ENCODE measurements around the gene IL1RL1.

DNA sequence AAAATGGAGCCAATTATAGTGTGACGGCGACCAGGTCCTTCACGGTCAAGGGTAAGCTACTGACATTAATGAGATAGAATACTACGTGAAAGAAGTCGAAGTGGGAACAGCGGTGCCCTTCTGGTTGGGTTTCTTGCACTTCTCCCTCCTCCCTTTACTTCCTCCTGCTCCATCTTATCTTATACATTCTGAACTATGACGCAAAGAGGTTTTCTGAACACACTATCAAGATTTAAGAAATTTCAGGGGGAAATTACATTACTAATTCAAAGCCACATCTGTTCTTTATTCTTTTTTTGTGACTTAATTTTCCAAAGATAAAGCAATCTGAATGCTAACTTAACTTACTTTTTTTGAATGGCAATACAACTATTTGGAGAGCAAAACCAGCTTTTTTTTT lies 29.4 kb downstream of the IL1RL1 start:
- no peak for TF ChIP-seq ZNF184 (tag by site-specific recombination; IDR thresholded peaks at IDR 0.05)
- no peak for TF ChIP-seq CTCF (tag by site-specific recombination; IDR thresholded peaks at IDR 0.05)
- TF ChIP-seq, protein P1, sequence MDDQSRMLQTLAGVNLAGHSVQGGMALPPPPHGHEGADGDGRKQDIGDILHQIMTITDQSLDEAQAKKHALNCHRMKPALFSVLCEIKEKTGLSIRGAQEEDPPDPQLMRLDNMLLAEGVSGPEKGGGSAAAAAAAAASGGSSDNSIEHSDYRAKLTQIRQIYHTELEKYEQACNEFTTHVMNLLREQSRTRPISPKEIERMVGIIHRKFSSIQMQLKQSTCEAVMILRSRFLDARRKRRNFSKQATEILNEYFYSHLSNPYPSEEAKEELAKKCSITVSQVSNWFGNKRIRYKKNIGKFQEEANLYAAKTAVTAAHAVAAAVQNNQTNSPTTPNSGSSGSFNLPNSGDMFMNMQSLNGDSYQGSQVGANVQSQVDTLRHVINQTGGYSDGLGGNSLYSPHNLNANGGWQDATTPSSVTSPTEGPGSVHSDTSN (CRISPR knock-in tag; IDR thresholded peaks at IDR 0.05) = no peak
- TF ChIP-seq ZNF433 (tag by site-specific recombination; IDR thresholded peaks at IDR 0.05; ENCODE audit: low read depth) = no peak
- TF ChIP-seq BCL11B (tag by site-specific recombination; IDR thresholded peaks at IDR 0.05; ENCODE audit: low read depth) = no peak
- no peak for TF ChIP-seq ZNF133 (tag by site-specific recombination; IDR thresholded peaks at IDR 0.05)
- TF ChIP-seq, protein P2, sequence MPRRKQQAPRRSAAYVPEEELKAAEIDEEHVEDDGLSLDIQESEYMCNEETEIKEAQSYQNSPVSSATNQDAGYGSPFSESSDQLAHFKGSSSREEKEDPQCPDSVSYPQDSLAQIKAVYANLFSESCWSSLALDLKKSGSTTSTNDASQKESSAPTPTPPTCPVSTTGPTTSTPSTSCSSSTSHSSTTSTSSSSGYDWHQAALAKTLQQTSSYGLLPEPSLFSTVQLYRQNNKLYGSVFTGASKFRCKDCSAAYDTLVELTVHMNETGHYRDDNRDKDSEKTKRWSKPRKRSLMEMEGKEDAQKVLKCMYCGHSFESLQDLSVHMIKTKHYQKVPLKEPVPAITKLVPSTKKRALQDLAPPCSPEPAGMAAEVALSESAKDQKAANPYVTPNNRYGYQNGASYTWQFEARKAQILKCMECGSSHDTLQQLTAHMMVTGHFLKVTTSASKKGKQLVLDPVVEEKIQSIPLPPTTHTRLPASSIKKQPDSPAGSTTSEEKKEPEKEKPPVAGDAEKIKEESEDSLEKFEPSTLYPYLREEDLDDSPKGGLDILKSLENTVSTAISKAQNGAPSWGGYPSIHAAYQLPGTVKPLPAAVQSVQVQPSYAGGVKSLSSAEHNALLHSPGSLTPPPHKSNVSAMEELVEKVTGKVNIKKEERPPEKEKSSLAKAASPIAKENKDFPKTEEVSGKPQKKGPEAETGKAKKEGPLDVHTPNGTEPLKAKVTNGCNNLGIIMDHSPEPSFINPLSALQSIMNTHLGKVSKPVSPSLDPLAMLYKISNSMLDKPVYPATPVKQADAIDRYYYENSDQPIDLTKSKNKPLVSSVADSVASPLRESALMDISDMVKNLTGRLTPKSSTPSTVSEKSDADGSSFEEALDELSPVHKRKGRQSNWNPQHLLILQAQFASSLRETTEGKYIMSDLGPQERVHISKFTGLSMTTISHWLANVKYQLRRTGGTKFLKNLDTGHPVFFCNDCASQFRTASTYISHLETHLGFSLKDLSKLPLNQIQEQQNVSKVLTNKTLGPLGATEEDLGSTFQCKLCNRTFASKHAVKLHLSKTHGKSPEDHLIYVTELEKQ (tag by site-specific recombination; IDR thresholded peaks at IDR 0.05; ENCODE audit: borderline replicate concordance) = no peak
- TF ChIP-seq ZNF660 (tag by site-specific recombination; IDR thresholded peaks at IDR 0.05) = no peak
- TF ChIP-seq, protein P3, sequence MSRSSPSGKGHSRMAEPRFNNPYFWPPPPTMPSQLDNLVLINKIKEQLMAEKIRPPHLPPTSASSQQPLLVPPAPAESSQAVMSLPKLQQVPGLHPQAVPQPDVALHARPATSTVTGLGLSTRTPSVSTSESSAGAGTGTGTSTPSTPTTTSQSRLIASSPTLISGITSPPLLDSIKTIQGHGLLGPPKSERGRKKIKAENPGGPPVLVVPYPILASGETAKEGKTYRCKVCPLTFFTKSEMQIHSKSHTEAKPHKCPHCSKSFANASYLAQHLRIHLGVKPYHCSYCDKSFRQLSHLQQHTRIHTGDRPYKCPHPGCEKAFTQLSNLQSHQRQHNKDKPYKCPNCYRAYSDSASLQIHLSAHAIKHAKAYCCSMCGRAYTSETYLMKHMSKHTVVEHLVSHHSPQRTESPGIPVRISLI (tag by site-specific recombination; IDR thresholded peaks at IDR 0.05) = no peak
- TF ChIP-seq REST (tag by site-specific recombination; IDR thresholded peaks at IDR 0.05) = no peak
- no peak for TF ChIP-seq ZBTB8A (tag by site-specific recombination; IDR thresholded peaks at IDR 0.05)
- no peak for TF ChIP-seq ZNF830 (tag by site-specific recombination; IDR thresholded peaks at IDR 0.05; ENCODE audit: low read depth)
- TF ChIP-seq SP7 (tag by site-specific recombination; IDR thresholded peaks at IDR 0.05) = no peak
